HG02571 (cell line): Measurements from ENCODE around the gene ANKLE2.
A peak's percentile ranks its signal among the peaks of the same experiment; 100 is the strongest.
"Not testable (repeated sequence)": the region's sequence is repeated elsewhere in the genome, so short reads cannot be mapped to it uniquely, and the experiment has no call there.

ENCODE experiments used
- ATAC-seq: cut with Tn5 transposase; IDR thresholded peaks from one replicate; pipeline ENCODE4 v1.9.1; 2021; ENCODE audit warnings: mild to moderate bottlenecking, moderate library complexity; ENCODE audit not compliant: unreplicated experiment

The ANKLE2 gene

GRCh38 chr12:132694888-132695287 lies 66.7 kb downstream of the ANKLE2 start:
- not testable (repeated sequence) for ATAC-seq

- ATAC-seq: not testable (repeated sequence)
These were observed 69.6 kb downstream of the ANKLE2 start for GRCh38 chr12:132692030-132692429.

DNA sequence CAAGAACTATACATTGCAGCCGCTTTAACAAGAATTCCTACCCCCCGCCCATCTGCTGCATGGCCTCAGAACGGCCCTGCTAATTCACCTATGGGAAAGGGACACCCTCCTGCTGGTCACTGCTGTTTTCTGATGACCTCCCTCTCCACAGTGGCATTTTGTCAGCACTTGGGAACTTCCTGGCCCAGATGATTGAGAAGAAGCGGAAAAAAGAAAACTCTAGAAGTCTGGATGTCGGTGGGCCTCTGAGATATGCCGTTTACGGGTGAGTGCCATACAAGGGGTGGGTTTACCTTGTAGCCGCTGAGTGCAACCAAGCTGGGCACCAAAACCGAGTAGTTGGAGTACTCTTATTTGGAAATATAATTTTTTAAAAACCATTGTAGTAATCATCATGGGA lies 71.5 kb downstream of the ANKLE2 start:
- no peak for ATAC-seq

- ATAC-seq: no peak
These were observed 72.4 kb downstream of the ANKLE2 start for GRCh38 chr12:132689227-132689626.

GRCh38 chr12:132687211-132688164 lies 74.1 kb downstream of the ANKLE2 start, which contains the start of the genes POLE and PXMP2:
Gene POLE, minus strand, starts transcription at chr12:132687342. Its CDS starts 27 bp downstream, at chr12:132687315.
Gene PXMP2, plus strand, starts transcription at chr12:132687587. Its CDS starts 84 bp downstream, at chr12:132687671.
- peak; percentile 94 for ATAC-seq

DNA sequence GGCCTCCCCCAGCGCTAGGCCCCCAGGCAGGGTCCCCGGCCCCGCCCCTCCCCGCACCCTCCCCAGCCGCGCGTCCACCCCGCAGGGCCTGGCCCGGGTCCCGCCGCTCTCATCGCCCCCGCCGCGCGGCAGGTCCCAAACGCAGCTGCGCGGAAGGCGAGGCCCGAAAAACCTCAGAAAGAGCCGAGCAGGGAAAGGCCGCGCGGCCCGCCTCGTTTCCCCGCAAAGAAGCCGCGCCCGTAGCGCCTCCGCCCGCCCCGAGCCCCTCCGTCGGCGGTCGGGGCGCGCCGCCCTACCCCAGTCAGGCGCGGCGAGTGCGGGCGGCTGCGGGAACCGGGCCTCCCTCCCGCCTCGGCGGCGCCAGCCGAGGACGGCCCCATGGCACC lies 74.8 kb downstream of the ANKLE2 start:
- peak; percentile 16 for ATAC-seq

DNA sequence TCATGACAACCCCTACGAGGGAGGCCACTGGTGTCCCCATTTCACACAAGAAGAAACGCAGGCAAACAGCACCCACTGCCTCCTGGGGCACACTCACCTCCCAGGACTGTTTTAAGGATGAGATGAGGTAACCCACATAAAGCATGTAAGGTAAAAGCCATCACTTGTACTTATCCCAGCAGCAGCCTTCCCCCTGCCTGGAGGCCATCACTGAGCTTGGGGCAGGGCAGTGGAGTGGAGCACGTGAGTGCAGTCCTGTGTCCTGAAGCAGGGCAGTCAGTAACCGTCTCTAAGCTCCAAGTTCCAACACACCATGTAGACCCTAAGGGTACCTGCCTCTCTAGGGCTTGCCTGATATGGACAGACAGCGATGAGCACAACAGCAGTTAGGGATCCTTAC lies 76.2 kb downstream of the ANKLE2 start:
- ATAC-seq: no peak

GRCh38 chr12:132677492-132677891 lies 84.1 kb downstream of the ANKLE2 start:
- ATAC-seq: no peak

GRCh38 chr12:132675757-132676432 lies 85.7 kb downstream of the ANKLE2 start:
- no peak for ATAC-seq
